Panc1 (cell line): ENCODE data around the gene VSX2.

ENCODE experiments used
- CTCF ChIP-seq: fragments of 450-650 bp; IDR thresholded peaks from 2 replicates; pipeline ENCODE4 v1.5.1; 2017; ENCODE audit warnings: mild to moderate bottlenecking
- POLR2AphosphoS5 ChIP-seq: IDR thresholded peaks from 2 replicates; pipeline ENCODE4 v1.6.1; 2012; ENCODE audit warnings: mild to moderate bottlenecking, low read depth, low read length, moderate library complexity

- TF ChIP-seq CTCF (no peak), POLR2AphosphoS5 (no peak)
These were observed 7.5 kb upstream of the VSX2 start for GRCh38 chr14:74231784-74232183.
